DMS 273 (cell line): ENCODE results near the gene PITPNC1.
"Not testable (repeated sequence)": the region's sequence is repeated elsewhere in the genome, so short reads cannot be mapped to it uniquely, and the experiment has no call there.

Experiments
- DNase-seq: peaks from one replicate; lab custom pipeline; 2025; ENCODE audit not compliant: unreplicated experiment; lab: John Stamatoyannopoulos, UW

PITPNC1 gene

GRCh38 chr17:67606896-67607604, 230.0 kb downstream of the PITPNC1 start:
- peak; percentile 76 for DNase-seq

- DNase-seq, result no peak
These were observed 233.0 kb downstream of the PITPNC1 start for GRCh38 chr17:67610061-67610460.

- DNase-seq, result peak; percentile 48
These were observed 236.9 kb downstream of the PITPNC1 start for GRCh38 chr17:67613961-67614360.

GRCh38 chr17:67615011-67615561, 238.0 kb downstream of the PITPNC1 start:
- DNase-seq, result peak; percentile 92

GRCh38 chr17:67615736-67616135, 238.7 kb downstream of the PITPNC1 start:
- no peak for DNase-seq

GRCh38 chr17:67617304-67617899, 240.3 kb downstream of the PITPNC1 start:
- no peak for DNase-seq

GRCh38 chr17:67619555-67619954, 242.5 kb downstream of the PITPNC1 start:
- peak; percentile 79 for DNase-seq

- DNase-seq, result no peak
These were observed 243.0 kb downstream of the PITPNC1 start for GRCh38 chr17:67620088-67620487.

- no peak for DNase-seq
These were observed 243.6 kb downstream of the PITPNC1 start for GRCh38 chr17:67620636-67621035.

- no peak for DNase-seq
These were observed 246.7 kb downstream of the PITPNC1 start for GRCh38 chr17:67623767-67624166.

GRCh38 chr17:67624886-67625656, 248.0 kb downstream of the PITPNC1 start:
- DNase-seq, result peak; percentile 29

- DNase-seq, result no peak
These were observed 248.9 kb downstream of the PITPNC1 start for GRCh38 chr17:67625971-67626370.

- DNase-seq, result peak; percentile 69
These were observed 251.5 kb downstream of the PITPNC1 start for GRCh38 chr17:67628580-67629013.

GRCh38 chr17:67629971-67630320, 252.9 kb downstream of the PITPNC1 start:
- DNase-seq, result peak; percentile 80

GRCh38 chr17:67630836-67631235, 253.8 kb downstream of the PITPNC1 start:
- not testable (repeated sequence) for DNase-seq

GRCh38 chr17:67632141-67632540, 255.1 kb downstream of the PITPNC1 start:
- DNase-seq, result no peak

- DNase-seq, result no peak
These were observed 256.7 kb downstream of the PITPNC1 start for GRCh38 chr17:67633751-67634211.

GRCh38 chr17:67635681-67636080, 258.6 kb downstream of the PITPNC1 start:
- no peak for DNase-seq

GRCh38 chr17:67636312-67636711, 259.2 kb downstream of the PITPNC1 start:
- DNase-seq, result no peak

- DNase-seq, result no peak
These were observed 259.9 kb downstream of the PITPNC1 start for GRCh38 chr17:67636834-67637520.
